Kidney epithelial cell (primary cell): ENCODE measurements around the gene TLX2. TPM values are rescaled to one million over a fixed set of nuclear protein-coding genes. Genes with fewer than 3 reads are reported as not detected.

Experiments used
- DNase-seq: peaks from one replicate; pipeline ENCODE4 v3.0.0-alpha.2; 2010; ENCODE audit warnings: low read depth
- H3K27me3 ChIP-seq: 2 replicates; pipeline ENCODE4 v1.6.0; 2011; ENCODE audit warnings: low read length; ENCODE audit not compliant: control insufficient read depth, insufficient read depth
- H3K36me3 ChIP-seq: 2 replicates; pipeline ENCODE4 v1.5.1; 2011; ENCODE audit warnings: low read length; ENCODE audit not compliant: control insufficient read depth, insufficient read depth
- H3K4me3 ChIP-seq: 2 replicates; pipeline ENCODE4 v1.5.1; 2011; ENCODE audit warnings: low read depth, mild to moderate bottlenecking, control low read depth, low read length
- total RNA-seq: library from RNA; depleted of rRNA; stranded (reverse); fragments of >200 nt; gene quantifications from 2 replicates; pipeline ENCODE4 v1.2.3, GENCODE V29; 2015
- TF ChIP-seq, protein P1 (sequence below): IDR thresholded peaks from 2 replicates; pipeline ENCODE4 v1.5.1; 2011; ENCODE audit warnings: mild to moderate bottlenecking, moderate library complexity, low read length, control low read depth, inconsistent platforms; ENCODE audit not compliant: insufficient read depth, poor library complexity, severe bottlenecking

The TLX2 gene
- total RNA-seq, 1 donor from 2014 or later = not detected

DNA sequence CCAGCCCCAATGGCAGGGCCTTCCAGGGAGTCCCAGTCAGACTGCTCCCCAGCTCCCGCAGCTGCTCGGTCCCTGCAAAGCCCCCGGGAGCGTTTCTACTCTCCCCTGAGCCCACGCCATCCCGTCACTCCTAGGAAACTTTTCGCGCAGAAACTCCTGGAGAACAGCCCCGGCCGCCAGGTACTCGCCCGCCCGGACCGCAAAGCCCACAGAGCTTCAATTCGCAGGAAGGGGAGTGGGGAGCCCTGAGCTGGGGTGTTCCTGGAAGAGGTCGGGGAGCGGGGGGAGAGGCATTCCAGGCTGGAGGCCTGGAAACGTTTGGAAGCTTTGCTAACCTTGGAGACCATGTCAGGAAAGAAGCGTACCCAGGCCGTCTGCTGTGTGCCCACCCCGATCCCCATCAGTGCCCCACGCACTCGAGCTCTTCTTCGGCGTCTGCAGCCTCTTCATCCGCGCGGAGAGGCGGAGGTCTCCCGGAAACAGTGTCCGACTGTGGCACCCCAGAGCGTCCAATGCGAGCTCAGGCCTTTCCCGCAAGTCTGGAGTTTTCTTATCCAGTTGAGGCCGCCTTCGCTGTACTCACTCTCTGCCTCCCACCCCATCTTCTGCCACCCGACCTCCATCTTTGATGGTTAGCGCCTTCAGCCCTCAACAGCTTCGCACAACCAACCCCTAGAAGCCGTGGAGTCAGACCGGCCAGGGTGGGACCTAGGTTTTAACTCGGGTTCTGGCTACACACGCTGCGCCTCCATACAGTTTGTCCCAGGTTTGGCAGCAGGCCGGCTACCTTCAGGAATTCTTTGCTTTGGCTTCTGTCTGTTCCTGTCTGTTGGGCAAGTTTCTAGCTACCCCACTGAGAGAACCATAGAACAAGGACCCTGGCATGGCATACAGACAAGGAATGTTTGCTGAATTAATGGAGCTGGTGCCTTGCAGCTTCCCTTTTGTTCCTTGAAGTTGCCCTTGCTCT lies 10.5 kb upstream of the TLX2 start:
- TF ChIP-seq, protein P1, sequence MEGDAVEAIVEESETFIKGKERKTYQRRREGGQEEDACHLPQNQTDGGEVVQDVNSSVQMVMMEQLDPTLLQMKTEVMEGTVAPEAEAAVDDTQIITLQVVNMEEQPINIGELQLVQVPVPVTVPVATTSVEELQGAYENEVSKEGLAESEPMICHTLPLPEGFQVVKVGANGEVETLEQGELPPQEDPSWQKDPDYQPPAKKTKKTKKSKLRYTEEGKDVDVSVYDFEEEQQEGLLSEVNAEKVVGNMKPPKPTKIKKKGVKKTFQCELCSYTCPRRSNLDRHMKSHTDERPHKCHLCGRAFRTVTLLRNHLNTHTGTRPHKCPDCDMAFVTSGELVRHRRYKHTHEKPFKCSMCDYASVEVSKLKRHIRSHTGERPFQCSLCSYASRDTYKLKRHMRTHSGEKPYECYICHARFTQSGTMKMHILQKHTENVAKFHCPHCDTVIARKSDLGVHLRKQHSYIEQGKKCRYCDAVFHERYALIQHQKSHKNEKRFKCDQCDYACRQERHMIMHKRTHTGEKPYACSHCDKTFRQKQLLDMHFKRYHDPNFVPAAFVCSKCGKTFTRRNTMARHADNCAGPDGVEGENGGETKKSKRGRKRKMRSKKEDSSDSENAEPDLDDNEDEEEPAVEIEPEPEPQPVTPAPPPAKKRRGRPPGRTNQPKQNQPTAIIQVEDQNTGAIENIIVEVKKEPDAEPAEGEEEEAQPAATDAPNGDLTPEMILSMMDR = no peak
- Histone ChIP-seq H3K4me3 (peak overlapping the region; percentile 47), H3K27me3 (peaks cover 34% of the 10 kb centered on the region), H3K36me3 (no peaks in the 10 kb centered on the region)
- no peak for DNase-seq

DNA sequence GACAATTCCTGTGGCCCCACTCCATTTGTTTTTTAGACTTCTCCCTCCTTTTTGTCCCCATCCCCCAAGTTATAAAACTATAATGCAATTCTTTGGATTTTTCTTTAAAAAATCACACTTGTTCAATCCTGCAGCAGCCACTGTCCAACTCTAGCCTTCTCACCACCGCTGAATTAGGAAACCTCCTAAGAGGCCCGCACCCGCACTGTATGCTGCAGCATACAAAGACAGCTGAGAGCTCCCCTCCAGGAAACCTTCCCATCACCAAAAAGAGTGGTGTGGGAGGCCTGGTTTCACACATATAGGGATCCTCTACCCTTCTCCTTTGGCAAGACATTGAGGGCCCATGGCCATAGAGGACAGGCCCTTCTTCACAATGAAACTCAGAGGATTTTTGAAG lies 9.7 kb upstream of the TLX2 start:
- TF ChIP-seq, protein P1 = no peak
- Histone ChIP-seq H3K27me3 (peaks cover 26% of the 10 kb centered on the region), H3K36me3 (no peaks in the 10 kb centered on the region), H3K4me3 (no peak overlapping the region)
- no peak for DNase-seq

DNA sequence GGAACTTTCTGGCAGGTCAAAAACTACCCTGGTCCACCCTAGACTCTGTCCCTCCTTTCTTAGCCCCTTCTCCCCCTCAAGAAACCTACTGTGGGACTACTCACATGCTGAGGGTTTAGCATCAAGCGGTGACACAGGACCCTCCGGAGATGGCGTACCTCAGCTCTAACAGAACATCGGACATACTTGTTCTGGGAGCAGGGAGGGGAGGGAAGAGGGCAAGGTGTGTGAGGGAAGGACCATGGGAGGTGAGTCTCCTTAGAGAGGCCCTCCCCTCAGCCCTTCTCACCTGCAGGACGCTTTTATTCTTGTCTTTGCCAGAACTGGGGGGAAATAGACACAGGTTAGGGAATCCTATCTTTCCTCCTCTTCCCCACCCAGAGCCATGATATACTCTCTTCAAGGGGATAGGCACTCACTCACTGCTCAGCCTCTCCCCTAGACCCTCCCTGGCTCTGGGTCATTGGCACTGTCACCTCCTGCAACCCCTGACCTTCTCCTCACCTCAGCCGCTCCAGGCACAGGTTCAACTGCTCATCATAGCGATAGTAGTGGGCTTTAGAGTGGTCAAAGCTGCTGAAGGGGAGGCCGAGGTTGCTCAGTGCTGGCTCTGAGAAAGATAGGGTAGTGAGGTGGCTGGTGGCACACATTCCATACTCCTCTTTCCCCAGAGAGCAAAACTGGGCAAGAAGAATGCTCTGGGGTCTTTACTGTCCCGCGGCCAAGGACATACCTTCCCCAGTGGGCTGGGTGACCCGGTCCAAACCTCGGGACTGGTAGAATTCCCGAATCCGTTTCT lies 8.6 kb upstream of the TLX2 start:
- DNase-seq = no peak
- no peak overlapping the region for H3K4me3 ChIP-seq
- H3K36me3 ChIP-seq = no peaks in the 10 kb centered on the region
- H3K27me3 ChIP-seq = peaks cover 17% of the 10 kb centered on the region
- TF ChIP-seq, protein P1 = no peak

DNA sequence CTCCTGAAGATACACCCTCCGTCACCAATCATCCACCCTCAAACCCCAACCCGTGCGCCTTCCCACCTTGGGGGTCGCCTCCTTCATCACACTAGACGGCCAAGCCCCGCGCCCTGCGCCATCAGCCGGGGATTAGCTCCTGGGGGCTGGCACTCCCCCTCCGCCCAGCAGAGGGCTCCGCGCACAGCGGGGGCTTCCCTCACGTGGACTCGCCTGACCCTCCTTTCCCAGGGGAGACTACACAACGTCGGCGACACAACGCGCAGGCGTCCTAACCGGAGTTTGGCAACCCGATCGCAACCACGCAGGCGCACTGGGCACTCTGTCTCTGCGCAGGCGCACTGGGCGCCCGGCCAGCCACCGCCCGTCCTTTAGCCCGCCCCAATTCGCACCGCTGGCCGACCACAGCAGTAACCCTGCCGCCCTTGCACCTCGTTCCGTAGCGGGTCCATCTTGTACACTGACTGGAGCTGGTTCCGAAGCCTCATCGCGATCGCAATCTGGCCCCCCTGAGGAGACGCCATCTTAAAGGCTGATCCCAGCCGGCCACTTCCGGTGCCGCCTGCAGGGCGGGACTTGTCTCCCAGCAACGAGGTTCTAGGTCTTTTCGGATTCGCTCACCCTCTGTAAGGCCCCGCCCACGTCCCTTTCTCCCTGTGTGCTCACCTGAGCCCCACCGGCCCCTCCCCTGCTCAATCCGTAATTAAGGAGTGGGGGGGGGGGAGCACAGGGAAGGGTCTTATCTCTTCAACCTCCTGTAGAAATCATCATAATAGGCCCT lies 6.9 kb upstream of the TLX2 start, which contains the start of gene PCGF1:
Gene PCGF1, minus strand, starts transcription at position 551 of the 781 bp plus-strand sequence. Its CDS starts 27 bp downstream, at position 524.
- TF ChIP-seq, protein P1 = peak; percentile 43
- Histone ChIP-seq H3K27me3 (peaks cover 19% of the 10 kb centered on the region), H3K4me3 (peak within 1 kb of the TSS; percentile 89), H3K36me3 (no peaks in the 10 kb centered on the region)
- peak; percentile 91 for DNase-seq

DNA sequence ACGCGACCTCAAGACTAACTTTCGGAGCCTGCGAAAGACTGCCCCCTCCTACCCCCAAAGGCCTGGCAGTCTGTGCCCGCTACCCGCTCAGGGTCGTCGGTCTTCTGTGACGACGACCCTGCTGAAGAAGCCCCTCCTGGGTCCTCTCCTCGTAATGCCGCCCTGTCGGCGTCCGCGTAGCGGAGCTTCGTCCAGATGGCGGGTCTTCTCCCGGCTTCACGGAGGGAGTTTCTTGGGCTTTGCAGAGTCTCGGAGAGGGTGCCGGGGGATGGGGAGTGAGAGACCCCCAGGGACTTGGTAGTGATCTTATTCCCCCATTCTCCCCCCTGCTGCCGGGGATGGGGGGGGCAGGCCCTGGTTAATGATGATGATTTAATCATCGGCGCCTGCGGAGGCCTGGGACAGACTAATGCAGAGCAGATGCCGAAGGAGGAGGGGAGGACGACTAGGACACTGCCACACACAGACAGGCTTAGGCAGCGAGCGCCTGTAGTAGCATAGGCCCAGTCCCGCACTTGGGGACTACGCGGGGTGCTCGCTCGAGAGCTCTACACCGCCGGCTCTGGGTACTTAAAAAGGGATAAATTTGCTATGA lies 6.2 kb upstream of the TLX2 start:
- Histone ChIP-seq H3K36me3 (no peaks in the 10 kb centered on the region), H3K4me3 (peak overlapping the region; percentile 89), H3K27me3 (peaks cover 22% of the 10 kb centered on the region)
- no peak for DNase-seq
- TF ChIP-seq, protein P1 = no peak
